Lower lobe of right lung (tissue), 2 donors: ENCODE results near the gene TXNDC5. TPM values are rescaled to one million over a fixed set of nuclear protein-coding genes. Genes with fewer than 3 reads are reported as not detected.

ENCODE experiments used
- ATAC-seq, 2 donors: fragments of 200-7000 bp; cut with Tn5 transposase; one replicate each; pipeline ENCODE4 v1.9.1; 2020 to 2022; ENCODE audit warnings: mild to moderate bottlenecking in 2 of 2, moderate library complexity in 2 of 2
- DNase-seq: peaks from one replicate; pipeline ENCODE4 v3.0.0-alpha.2; 2020
- H3K27ac ChIP-seq: fragments of 200-600 bp; one replicate; pipeline ENCODE4 v1.8.0; 2022
- H3K27me3 ChIP-seq: fragments of 200-600 bp; one replicate; pipeline ENCODE4 v1.8.0; 2022; ENCODE audit warnings: low read depth
- H3K36me3 ChIP-seq: fragments of 200-600 bp; one replicate; pipeline ENCODE4 v1.8.0; 2022; ENCODE audit warnings: mild to moderate bottlenecking
- H3K4me1 ChIP-seq: fragments of 200-600 bp; one replicate; pipeline ENCODE4 v1.8.0; 2022
- H3K4me3 ChIP-seq: fragments of 200-600 bp; one replicate; pipeline ENCODE4 v1.8.0; 2022; ENCODE audit warnings: mild to moderate bottlenecking
- H3K9me3 ChIP-seq: fragments of 200-600 bp; one replicate; pipeline ENCODE4 v1.8.0; 2022
- intact Hi-C: fragments of 100-400 bp; cut with DNase I; formaldehyde crosslinking; loops from one replicate; pipeline ENCODE4 v1.11.0; 2022
- total RNA-seq: library from RNA; stranded (reverse); fragmentation: NEBNext Ultra II Directional; extraction: Animal tissue kit (Norgen Biotek cat#: 25700); gene quantifications from one replicate; pipeline ENCODE4 v1.2.1, GENCODE V29; 2021
- TF ChIP-seq, protein P1 (sequence below): fragments of 200-600 bp; IDR thresholded peaks from one replicate; pipeline ENCODE4 v1.8.0; 2022; ENCODE audit warnings: antibody characterized with exemption, mild to moderate bottlenecking
- donor health status: DM: no; HTN: yes; CAD: no; lungs with severe emphysema.

TXNDC5 gene
- total RNA-seq, 1 donor from 2014 or later: 98.3 TPM

DNA sequence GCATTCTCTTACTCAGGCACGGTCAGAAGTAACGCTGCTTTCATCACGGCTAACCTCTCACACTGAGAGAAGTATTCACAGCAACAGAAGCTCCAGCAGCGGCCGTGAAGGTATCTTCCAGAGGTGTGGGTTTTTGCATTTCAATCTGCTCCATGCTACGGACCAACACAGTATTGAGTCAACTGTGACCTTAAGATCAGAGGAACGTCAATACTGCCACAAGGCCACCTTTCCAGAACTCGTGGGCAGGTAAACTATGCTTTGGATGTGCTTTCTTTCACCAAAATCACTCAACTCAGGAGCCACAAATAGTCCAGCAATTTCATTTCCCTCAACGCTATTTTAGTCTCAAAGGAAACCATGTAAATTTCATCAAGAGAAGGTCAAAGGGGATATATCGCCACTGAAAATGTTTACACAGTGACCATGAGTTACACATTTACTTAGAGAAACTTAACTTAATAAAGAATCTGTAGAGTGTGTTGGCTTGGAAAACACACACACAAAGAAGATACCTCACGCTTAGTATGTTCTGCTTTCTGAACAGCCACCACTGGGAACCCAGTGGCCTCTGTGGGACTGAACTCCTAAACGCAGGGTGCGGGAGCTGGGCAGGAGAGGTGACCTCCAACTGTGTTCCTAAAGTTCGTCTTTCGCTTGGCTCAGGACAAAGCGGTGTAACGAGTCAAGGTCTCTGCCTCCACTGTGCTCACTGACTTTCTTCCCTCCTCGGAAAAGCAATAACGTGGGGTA, 27.9 kb downstream of the TXNDC5 start:
- DNase-seq (no peak), ATAC-seq (no peak)
- TF ChIP-seq, protein P1, sequence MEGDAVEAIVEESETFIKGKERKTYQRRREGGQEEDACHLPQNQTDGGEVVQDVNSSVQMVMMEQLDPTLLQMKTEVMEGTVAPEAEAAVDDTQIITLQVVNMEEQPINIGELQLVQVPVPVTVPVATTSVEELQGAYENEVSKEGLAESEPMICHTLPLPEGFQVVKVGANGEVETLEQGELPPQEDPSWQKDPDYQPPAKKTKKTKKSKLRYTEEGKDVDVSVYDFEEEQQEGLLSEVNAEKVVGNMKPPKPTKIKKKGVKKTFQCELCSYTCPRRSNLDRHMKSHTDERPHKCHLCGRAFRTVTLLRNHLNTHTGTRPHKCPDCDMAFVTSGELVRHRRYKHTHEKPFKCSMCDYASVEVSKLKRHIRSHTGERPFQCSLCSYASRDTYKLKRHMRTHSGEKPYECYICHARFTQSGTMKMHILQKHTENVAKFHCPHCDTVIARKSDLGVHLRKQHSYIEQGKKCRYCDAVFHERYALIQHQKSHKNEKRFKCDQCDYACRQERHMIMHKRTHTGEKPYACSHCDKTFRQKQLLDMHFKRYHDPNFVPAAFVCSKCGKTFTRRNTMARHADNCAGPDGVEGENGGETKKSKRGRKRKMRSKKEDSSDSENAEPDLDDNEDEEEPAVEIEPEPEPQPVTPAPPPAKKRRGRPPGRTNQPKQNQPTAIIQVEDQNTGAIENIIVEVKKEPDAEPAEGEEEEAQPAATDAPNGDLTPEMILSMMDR: no peak
- Histone ChIP-seq H3K27me3 (no peaks in the 10 kb centered on the region), H3K9me3 (no peaks in the 10 kb centered on the region), H3K4me3 (no peak overlapping the region), H3K4me1 (no peaks in the 10 kb centered on the region), H3K36me3 (peaks cover 87% of the 10 kb centered on the region), H3K27ac (no peak overlapping the region)
- intact Hi-C loops: no loop called here

DNA sequence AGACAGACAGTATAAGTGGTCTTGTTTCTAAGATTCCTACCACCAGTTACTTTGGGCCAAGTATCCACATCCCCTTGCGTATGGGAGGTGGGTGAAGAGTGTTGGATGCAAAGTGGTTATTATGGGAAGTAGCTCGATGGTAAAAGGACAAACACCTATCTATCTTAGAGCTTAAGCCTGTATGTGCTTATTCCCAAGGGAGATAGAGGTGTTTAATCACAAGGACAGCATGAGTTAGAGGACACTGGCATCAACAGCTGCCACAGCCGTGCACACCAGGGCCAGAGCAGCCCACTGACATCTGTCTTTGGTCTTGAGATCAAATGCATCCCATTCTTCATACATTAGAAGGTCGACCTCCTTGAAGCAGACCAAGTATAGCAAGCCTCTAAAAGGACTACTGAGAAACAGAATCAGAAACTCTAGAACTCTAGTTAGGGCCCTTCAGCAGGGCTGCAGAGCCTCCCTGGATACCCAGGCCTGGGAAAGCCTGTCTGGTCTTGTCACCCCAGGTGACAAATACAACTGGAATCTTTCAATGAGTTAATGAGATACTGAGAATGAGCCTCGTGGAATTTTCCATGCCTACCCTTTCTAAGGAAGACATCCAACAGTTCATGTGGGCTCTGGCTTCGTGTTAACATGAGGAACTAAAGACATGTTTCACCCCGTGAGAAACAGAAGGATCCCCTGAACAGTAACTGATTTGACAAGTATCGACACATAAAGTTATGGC, 28.7 kb downstream of the TXNDC5 start:
- H3K4me3 ChIP-seq: no peak overlapping the region
- H3K27me3 ChIP-seq: no peaks in the 10 kb centered on the region
- no peaks in the 10 kb centered on the region for H3K4me1 ChIP-seq
- ATAC-seq (no peak), DNase-seq (no peak)
- H3K27ac ChIP-seq: no peak overlapping the region
- TF ChIP-seq, protein P1: no peak
- H3K36me3 ChIP-seq: peaks cover 79% of the 10 kb centered on the region
- H3K9me3 ChIP-seq: no peaks in the 10 kb centered on the region
- intact Hi-C loops: no loop called here

DNA sequence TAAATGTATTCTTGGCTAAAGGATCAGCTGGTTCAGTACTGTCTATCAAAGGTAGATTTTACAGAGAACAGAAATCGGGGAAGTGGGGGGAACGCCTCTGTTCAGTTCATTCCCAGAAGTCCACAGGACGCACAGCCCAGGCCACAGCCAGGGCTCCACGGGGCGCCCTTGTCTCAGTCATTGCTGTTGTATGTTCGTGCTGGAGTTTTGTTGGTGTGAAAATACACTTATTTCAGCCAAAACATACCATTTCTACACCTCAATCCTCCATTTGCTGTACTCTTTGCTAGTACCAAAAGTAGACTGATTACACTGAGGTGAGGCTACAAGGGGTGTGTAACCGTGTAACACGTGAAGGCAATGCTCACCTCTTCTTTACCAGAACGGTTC, 29.9 kb downstream of the TXNDC5 start:
- TF ChIP-seq, protein P1: no peak
- DNase-seq: no peak
- Histone ChIP-seq H3K27me3 (no peaks in the 10 kb centered on the region), H3K27ac (no peak overlapping the region), H3K9me3 (no peaks in the 10 kb centered on the region), H3K36me3 (peaks cover 67% of the 10 kb centered on the region), H3K4me1 (no peaks in the 10 kb centered on the region), H3K4me3 (no peak overlapping the region)
- no peak for ATAC-seq
- intact Hi-C loops: no loop called here

DNA sequence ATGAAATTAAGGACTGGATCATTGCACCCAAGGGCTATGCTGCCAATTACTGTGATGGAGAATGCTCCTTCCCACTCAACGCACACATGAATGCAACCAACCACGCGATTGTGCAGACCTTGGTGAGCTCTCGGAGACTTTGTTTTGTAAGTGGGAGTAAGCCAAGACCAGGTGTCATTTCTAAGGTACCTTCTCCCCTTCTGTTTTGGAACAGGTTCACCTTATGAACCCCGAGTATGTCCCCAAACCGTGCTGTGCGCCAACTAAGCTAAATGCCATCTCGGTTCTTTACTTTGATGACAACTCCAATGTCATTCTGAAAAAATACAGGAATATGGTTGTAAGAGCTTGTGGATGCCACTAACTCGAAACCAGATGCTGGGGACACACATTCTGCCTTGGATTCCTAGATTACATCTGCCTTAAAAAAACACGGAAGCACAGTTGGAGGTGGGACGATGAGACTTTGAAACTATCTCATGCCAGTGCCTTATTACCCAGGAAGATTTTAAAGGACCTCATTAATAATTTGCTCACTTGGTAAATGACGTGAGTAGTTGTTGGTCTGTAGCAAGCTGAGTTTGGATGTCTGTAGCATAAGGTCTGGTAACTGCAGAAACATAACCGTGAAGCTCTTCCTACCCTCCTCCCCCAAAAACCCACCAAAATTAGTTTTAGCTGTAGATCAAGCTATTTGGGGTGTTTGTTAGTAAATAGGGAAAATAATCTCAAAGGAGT, 30.4 kb downstream of the TXNDC5 start:
- H3K27me3 ChIP-seq: no peaks in the 10 kb centered on the region
- TF ChIP-seq, protein P1: no peak
- DNase-seq (no peak), ATAC-seq (no peak)
- no peaks in the 10 kb centered on the region for H3K4me1 ChIP-seq
- intact Hi-C loops: no loop called here
- H3K36me3 ChIP-seq: peaks cover 61% of the 10 kb centered on the region
- H3K27ac ChIP-seq: no peak overlapping the region
- H3K4me3 ChIP-seq: no peak overlapping the region
- no peaks in the 10 kb centered on the region for H3K9me3 ChIP-seq

DNA sequence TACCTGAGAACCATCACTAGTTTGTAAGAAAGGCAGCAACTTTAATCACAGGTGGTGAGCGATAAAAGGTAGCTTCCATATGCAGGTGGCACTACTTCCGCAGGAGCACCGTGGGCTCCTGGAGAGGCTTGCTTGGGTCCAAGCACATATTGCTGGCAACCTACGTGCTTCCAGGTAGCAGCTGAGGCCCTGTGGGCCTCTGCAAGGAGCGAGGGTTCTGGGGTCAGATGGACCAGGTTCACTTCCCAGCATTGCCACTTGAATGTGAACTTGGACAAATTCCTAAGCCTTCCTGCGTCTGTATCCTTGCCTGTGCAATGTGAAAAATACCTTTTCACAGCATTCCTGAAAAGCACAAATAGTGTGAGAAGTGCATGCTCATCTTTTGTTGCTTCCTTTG, 31.0 kb downstream of the TXNDC5 start:
- H3K4me3 ChIP-seq: no peak overlapping the region
- H3K36me3 ChIP-seq: peaks cover 56% of the 10 kb centered on the region
- TF ChIP-seq, protein P1: no peak
- H3K9me3 ChIP-seq: no peaks in the 10 kb centered on the region
- ATAC-seq (no peak), DNase-seq (no peak)
- H3K27me3 ChIP-seq: no peaks in the 10 kb centered on the region
- H3K27ac ChIP-seq: no peak overlapping the region
- H3K4me1 ChIP-seq: no peaks in the 10 kb centered on the region
- intact Hi-C loops: no loop called here
